ENCODE measurements around the gene NUDT22. TPM values are rescaled to one million over a fixed set of nuclear protein-coding genes. Genes with fewer than 3 reads are reported as not detected.

NUDT22 gene
- total and polyA plus RNA-seq, 11 donors: 63.7 to 93.0 (median 70.3) TPM

DNA sequence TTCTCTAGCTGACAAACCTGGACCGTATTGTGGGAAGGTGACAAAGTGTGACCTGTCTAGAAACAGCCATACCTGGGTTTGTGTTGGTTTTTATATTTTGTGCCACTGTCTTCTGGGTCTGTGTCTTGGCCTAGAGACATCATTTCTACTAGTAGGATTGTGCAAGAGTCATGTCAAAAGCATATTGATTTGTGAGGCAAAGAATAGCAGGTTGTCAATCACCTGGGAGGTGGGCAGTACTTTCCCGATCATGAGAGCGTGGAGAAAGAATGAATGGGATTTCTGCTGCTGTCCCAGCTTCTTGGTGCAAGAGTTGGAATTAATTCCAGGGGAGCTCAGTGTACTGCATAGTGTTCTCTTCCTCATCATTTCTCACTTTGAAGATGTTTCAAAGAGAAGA, 24.5 kb upstream of the NUDT22 start:
- Histone ChIP-seq H3K27me3 (no peaks in the 10 kb centered on the region), H3K9me3 (no peaks in the 10 kb centered on the region), H3K4me1 (peaks cover 0 to 28% (median 14%) of the 10 kb centered on the region in 12 donors), H3K36me3 (peaks cover 0 to 88% (median 81%) of the 10 kb centered on the region in 9 donors), H3K4me3 (no peak overlapping the region), H3K27ac (no peak overlapping the region)
- intact Hi-C loops (cut with DNase I): loop anchor here in 6 of 10 donors (5.0 kb wide), 2 partner anchors 101 to 156 kb away; partner anchors contain the start of genes CATSPERZ (in 5 of the 6) and RPS6KA4 (in 1 of the 6)
- ATAC-seq (no peak), DNase-seq (peak in 1 of 5 donors; percentile 1)
- 59 to 80% (median 71%) methylated on average over 3 of the region's 3 CpGs for WGBS, 4 donors
- TF ChIP-seq POLR2A (IDR thresholded peaks at IDR 0.05): no peak
- TF ChIP-seq, protein P1, sequence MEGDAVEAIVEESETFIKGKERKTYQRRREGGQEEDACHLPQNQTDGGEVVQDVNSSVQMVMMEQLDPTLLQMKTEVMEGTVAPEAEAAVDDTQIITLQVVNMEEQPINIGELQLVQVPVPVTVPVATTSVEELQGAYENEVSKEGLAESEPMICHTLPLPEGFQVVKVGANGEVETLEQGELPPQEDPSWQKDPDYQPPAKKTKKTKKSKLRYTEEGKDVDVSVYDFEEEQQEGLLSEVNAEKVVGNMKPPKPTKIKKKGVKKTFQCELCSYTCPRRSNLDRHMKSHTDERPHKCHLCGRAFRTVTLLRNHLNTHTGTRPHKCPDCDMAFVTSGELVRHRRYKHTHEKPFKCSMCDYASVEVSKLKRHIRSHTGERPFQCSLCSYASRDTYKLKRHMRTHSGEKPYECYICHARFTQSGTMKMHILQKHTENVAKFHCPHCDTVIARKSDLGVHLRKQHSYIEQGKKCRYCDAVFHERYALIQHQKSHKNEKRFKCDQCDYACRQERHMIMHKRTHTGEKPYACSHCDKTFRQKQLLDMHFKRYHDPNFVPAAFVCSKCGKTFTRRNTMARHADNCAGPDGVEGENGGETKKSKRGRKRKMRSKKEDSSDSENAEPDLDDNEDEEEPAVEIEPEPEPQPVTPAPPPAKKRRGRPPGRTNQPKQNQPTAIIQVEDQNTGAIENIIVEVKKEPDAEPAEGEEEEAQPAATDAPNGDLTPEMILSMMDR (IDR thresholded peaks at IDR 0.05): no peak

DNA sequence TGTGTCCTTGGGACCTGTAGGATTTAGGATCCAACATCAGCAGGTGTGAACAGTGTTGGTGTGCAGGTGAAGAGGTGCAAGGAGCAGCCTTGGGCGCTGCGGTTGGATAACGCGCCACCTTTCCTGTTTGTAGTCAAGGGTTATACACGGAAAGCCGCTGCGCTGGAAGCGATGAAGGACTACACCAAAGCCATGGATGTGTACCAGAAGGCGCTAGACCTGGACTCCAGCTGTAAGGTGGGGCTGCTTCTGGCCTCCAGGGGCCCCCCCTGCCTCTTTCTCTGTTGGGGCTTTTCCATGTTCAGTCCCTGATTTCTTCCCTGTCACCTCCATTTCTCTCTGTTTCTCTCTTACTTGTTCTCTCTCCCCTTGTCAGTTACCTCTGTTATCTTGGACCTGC, 23.1 kb upstream of the NUDT22 start:
- Histone ChIP-seq H3K27me3 (no peaks in the 10 kb centered on the region), H3K9me3 (no peaks in the 10 kb centered on the region), H3K4me3 (no peak overlapping the region), H3K27ac (no peak overlapping the region), H3K36me3 (peaks cover 0 to 73% (median 67%) of the 10 kb centered on the region in 9 donors), H3K4me1 (peaks cover 0 to 33% (median 23%) of the 10 kb centered on the region in 12 donors)
- 87 to 96% (median 94%) methylated on average over 9 of the region's 9 CpGs for WGBS, 4 donors
- ATAC-seq (no peak), DNase-seq (peak in 2 of 5 donors; percentile 18 to 24)
- intact Hi-C loops (cut with DNase I): loop anchor here in 6 of 10 donors (5.0 kb wide), 2 partner anchors 99 to 154 kb away; partner anchors contain the start of genes CATSPERZ (in 5 of the 6) and RPS6KA4 (in 1 of the 6)
- TF ChIP-seq POLR2A (IDR thresholded peaks at IDR 0.05): no peak
- TF ChIP-seq, protein P1 (IDR thresholded peaks at IDR 0.05): no peak

DNA sequence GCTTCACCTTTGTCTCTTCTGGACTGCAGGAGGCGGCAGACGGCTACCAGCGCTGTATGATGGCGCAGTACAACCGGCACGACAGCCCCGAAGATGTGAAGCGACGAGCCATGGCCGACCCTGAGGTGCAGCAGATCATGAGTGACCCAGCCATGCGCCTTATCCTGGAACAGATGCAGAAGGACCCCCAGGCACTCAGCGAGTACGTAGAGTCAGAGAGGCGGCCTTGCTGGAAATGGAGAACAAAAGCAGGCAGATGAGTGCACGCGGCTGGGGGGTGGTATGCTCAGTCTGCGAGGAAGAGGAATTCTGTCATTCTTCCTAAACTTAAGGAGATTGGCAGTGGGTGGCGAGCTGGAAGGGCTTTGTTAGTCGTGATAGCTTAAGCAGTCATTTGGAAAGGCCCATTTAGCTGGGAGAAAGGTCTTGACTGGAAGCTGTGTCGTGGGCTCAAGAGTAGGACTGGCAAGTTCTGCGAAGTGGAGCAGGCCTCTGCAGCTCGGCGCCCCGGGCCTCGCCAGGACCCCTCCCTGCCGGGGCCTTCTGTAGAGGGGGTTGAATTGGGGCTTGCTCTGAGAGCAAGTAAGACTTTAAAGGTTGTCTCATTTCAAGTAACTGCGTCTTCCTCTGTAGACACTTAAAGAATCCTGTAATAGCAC, 22.5 kb upstream of the NUDT22 start:
- no peak for TF ChIP-seq POLR2A (IDR thresholded peaks at IDR 0.05)
- TF ChIP-seq, protein P1 (IDR thresholded peaks at IDR 0.05): no peak
- Histone ChIP-seq H3K27me3 (no peaks in the 10 kb centered on the region), H3K4me3 (no peak overlapping the region), H3K4me1 (peaks cover 0 to 39% (median 25%) of the 10 kb centered on the region in 12 donors), H3K27ac (no peak overlapping the region), H3K36me3 (peaks cover 0 to 69% (median 61%) of the 10 kb centered on the region in 9 donors), H3K9me3 (no peaks in the 10 kb centered on the region)
- intact Hi-C loops (cut with DNase I): loop anchor here (1.0 to 5.0 kb wide), 7 partner anchors 96 to 154 kb away; partner anchors contain the start of genes CATSPERZ (in 6 of the 10), ESRRA (in 1 of the 10) and RPS6KA4 (in 1 of the 10)
- peak in 2 of 5 donors; percentile 26 to 44 for DNase-seq
- 92 to 93% (median 93%) methylated on average over 27 of the region's 27 CpGs for WGBS, 4 donors
- ATAC-seq: no peak

DNA sequence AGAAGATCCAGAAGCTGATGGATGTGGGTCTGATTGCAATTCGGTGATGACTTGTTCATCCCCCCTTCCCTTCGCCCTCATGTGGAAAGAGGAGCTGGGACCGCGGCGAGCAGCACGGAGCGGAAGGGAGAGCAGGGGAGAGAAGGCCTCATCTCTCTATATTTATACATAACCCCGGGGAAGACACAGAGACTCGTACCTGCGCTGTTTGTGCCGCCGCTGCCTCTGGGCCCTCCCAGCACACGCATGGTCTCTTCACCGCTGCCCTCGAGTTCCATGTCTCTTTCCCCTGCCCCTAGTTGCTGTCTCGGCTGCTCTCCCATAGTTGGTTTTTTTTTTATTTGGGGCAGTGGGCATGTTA, 22.0 kb upstream of the NUDT22 start:
- WGBS, 4 donors: 86 to 89% (median 87%) methylated on average over 16 of the region's 16 CpGs
- TF ChIP-seq, protein P1 (IDR thresholded peaks at IDR 0.05): no peak
- TF ChIP-seq POLR2A (IDR thresholded peaks at IDR 0.05): no peak
- peaks cover 0 to 44% (median 27%) of the 10 kb centered on the region in 12 donors for H3K4me1 ChIP-seq
- H3K9me3 ChIP-seq: no peaks in the 10 kb centered on the region
- H3K4me3 ChIP-seq: no peak overlapping the region
- H3K27me3 ChIP-seq: no peaks in the 10 kb centered on the region
- DNase-seq (peak in 2 of 5 donors; percentile 17 to 48), ATAC-seq (no peak)
- H3K36me3 ChIP-seq: peaks cover 0 to 69% (median 56%) of the 10 kb centered on the region in 9 donors
- intact Hi-C loops (cut with DNase I): loop anchor here (1.0 to 5.0 kb wide), 7 partner anchors 95 to 153 kb away; partner anchors contain the start of genes CATSPERZ (in 6 of the 10), ESRRA (in 1 of the 10) and RPS6KA4 (in 1 of the 10)
- H3K27ac ChIP-seq: peak overlapping the region in 1 of 12 donors; percentile 44

Data from heart left ventricle (tissue), 16 donors.